PFSK-1 (cell line): Measurements from ENCODE around the gene LZTR1.

Source experiments
- POLR2AphosphoS5 ChIP-seq: IDR thresholded peaks from 2 replicates; pipeline ENCODE4 v1.6.1; 2012; ENCODE audit warnings: low read depth, mild to moderate bottlenecking, control low read depth, low read length, moderate library complexity
- REST ChIP-seq, 2 experiments: IDR thresholded peaks; 2 replicates each; pipeline versions ENCODE4 v1.6.1 to v1.8.0; 2011 to 2012; ENCODE audit warnings: low read depth in 2 of 2, low read length in 2 of 2, control low read depth in 1 of 2, inconsistent platforms in 1 of 2, mild to moderate bottlenecking in 1 of 2, moderate library complexity in 1 of 2; ENCODE audit not compliant: insufficient read depth in 1 of 2
- TAF1 ChIP-seq: IDR thresholded peaks from 2 replicates; pipeline ENCODE4 v1.6.1; 2012; ENCODE audit warnings: low read length, control low read depth, borderline replicate concordance; ENCODE audit not compliant: insufficient read depth

- TF ChIP-seq POLR2AphosphoS5 (no peak), REST (IDR thresholded peaks at IDR 0.05; ENCODE audit: insufficient read depth in 1 of 2, low read depth in 2 of 2, low read length in 2 of 2) (no peak), TAF1 (no peak)
Observed at GRCh38 chr22:20949698-20950183, 32.4 kb upstream of the LZTR1 start.
